ENCODE measurements around the gene B4GALT7. TPM values are rescaled to one million over a fixed set of nuclear protein-coding genes. Genes with fewer than 3 reads are reported as not detected.

Gene B4GALT7
- total RNA-seq, 1 experiment from 2014 or later = 26.3 TPM

DNA sequence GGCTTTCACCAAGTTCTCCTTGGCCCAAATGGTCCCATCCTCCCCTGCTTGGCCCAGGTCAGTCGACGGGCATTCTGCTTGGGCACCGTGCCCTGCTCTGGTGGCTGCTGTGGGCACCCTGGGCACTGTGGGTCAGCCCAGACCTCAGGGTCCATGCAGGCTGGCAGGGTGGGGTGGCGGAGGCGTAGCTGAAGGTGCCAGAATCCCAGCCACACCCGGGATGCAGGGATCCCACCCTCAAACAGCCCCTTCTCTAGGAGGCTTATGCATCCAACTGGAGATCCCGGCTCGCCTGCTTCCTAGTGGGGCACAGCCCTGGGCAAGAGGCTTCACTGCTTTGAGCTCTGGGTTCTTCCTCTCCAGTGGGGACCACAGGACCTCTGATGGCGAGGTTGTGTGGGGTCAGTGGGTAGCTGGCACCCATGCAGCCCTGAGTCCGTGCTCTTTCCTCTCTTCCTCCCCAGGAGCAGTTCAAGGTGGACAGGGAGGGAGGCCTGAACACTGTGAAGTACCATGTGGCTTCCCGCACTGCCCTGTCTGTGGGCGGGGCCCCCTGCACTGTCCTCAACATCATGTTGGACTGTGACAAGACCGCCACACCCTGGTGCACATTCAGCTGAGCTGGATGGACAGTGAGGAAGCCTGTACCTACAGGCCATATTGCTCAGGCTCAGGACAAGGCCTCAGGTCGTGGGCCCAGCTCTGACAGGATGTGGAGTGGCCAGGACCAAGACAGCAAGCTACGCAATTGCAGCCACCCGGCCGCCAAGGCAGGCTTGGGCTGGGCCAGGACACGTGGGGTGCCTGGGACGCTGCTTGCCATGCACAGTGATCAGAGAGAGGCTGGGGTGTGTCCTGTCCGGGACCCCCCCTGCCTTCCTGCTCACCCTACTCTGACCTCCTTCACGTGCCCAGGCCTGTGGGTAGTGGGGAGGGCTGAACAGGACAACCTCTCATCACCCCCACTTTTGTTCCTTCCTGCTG is 9.4 kb downstream of the B4GALT7 start:
- H3K27me3 ChIP-seq (ENCODE audit: insufficient read depth, low read length) = no peaks in the 10 kb centered on the region
- no peak overlapping the region for H2BK15ac ChIP-seq (ENCODE audit: low read depth, low read length)
- H4K20me1 ChIP-seq (ENCODE audit: control insufficient read depth, insufficient read depth, insufficient read length) = no peaks in the 10 kb centered on the region
- peaks cover 2 to 21% (median 15%) of the 10 kb centered on the region in 3 experiments; a peak in 5 of 7 replicates for H3K36me3 Mint-ChIP-seq (ENCODE audit: insufficient read depth in 1 of 3, low read depth in 3 of 3)
- H4K91ac ChIP-seq (ENCODE audit: insufficient read length, low read depth, low read length) = no peak overlapping the region
- H2BK120ac ChIP-seq (ENCODE audit: low read depth, low read length, poor library complexity, severe bottlenecking) = no peak overlapping the region
- no peak overlapping the region for H3K23ac ChIP-seq (ENCODE audit: insufficient read length, low read depth, low read length)
- H2AK5ac ChIP-seq (ENCODE audit: insufficient read length, low read length) = no peak overlapping the region
- H3K9ac ChIP-seq (ENCODE audit: extremely low read depth, insufficient read length, low read length) = no peak overlapping the region
- no peak overlapping the region for H3K14ac ChIP-seq (ENCODE audit: insufficient read depth, low read length)
- H3K27ac Mint-ChIP-seq = no peak overlapping the region
- no peak overlapping the region for H4K8ac ChIP-seq (replicated peaks; ENCODE audit: insufficient read length, low read depth, low read length)
- H2BK5ac ChIP-seq (ENCODE audit: insufficient read length, low read length) = no peak overlapping the region
- H3K4me1 ChIP-seq (ENCODE audit: insufficient read depth, low read length) = no peaks in the 10 kb centered on the region; the same call in 1 of the 2 replicates
- no peaks in the 10 kb centered on the region for H3K79me2 ChIP-seq (ENCODE audit: insufficient read depth, low read length)
- H3K4ac ChIP-seq (ENCODE audit: low read depth, low read length) = no peak overlapping the region
- no peaks in the 10 kb centered on the region for H3K9me3 Mint-ChIP-seq
- peaks cover 13 to 19% of the 10 kb centered on the region in 2 experiments for H3K4me1 Mint-ChIP-seq
- no peak overlapping the region for H3K4me3 Mint-ChIP-seq
- H4K5ac ChIP-seq (ENCODE audit: insufficient read length, low read depth, low read length) = no peak overlapping the region
- DNase-seq = no peak
- H3K4me2 ChIP-seq (ENCODE audit: insufficient read depth, insufficient read length, low read length) = no peak overlapping the region
- H3K9me3 ChIP-seq (ENCODE audit: control insufficient read depth, low read depth, low read length) = no peaks in the 10 kb centered on the region
- no peaks in the 10 kb centered on the region for H3K27me3 Mint-ChIP-seq (ENCODE audit: low read depth)
- no peaks in the 10 kb centered on the region for H3K23me2 ChIP-seq (ENCODE audit: insufficient read length, low read depth, low read length, poor library complexity, severe bottlenecking)
- WGBS (ENCODE audit: extremely low coverage, insufficient read length, low lambda C conversion rate) = no CpG with 5 or more reads among the region's 21 CpGs
- no peak overlapping the region for H3K18ac ChIP-seq (ENCODE audit: insufficient read length, low read depth, low read length)
- TF ChIP-seq CTCF (conservative IDR thresholded peaks at IDR 0.05) = no peak
- H3K56ac ChIP-seq (ENCODE audit: insufficient read length, low read depth, low read length) = no peak overlapping the region
- H2BK12ac ChIP-seq (ENCODE audit: insufficient read length, low read depth, low read length) = no peak overlapping the region
- H3T11ph ChIP-seq (ENCODE audit: low read length) = no peak overlapping the region
- no peak overlapping the region for H2BK20ac ChIP-seq (ENCODE audit: low read depth, low read length, poor library complexity, severe bottlenecking)
- no peak overlapping the region for H2AFZ ChIP-seq (ENCODE audit: low read length)
- H3K27ac ChIP-seq (ENCODE audit: insufficient read length, low read depth, low read length) = no peak overlapping the region
- H3K79me1 ChIP-seq (ENCODE audit: insufficient read depth, low read depth, low read length, poor library complexity, severe bottlenecking) = no peaks in the 10 kb centered on the region
